IPS-15b (cell line): ENCODE results near the gene FCRLB.
"Not testable (repeated sequence)": the region's sequence is repeated elsewhere in the genome, so short reads cannot be mapped to it uniquely, and the experiment has no call there.

Source experiments
- H3K27me3 ChIP-seq: one replicate; pipeline ENCODE4 v1.6.1; 2013; ENCODE audit warnings: low read length; ENCODE audit not compliant: control insufficient read depth, insufficient read depth
- H3K36me3 ChIP-seq: one replicate; pipeline ENCODE4 v1.6.1; 2013; ENCODE audit warnings: low read length; ENCODE audit not compliant: control insufficient read depth, insufficient read depth
- H3K4me1 ChIP-seq: one replicate; pipeline ENCODE4 v1.6.1; 2013; ENCODE audit warnings: mild to moderate bottlenecking, low read length; ENCODE audit not compliant: control insufficient read depth, insufficient read depth
- H3K4me3 ChIP-seq: one replicate; pipeline ENCODE4 v1.5.1; 2013; ENCODE audit warnings: low read depth, low read length
- H3K9ac ChIP-seq: one replicate; pipeline ENCODE4 v1.6.1; 2013; ENCODE audit warnings: low read depth, mild to moderate bottlenecking, low read length
- H3K9me3 ChIP-seq: one replicate; pipeline ENCODE4 v1.6.1; 2013; ENCODE audit warnings: mild to moderate bottlenecking, low read length; ENCODE audit not compliant: control insufficient read depth, insufficient read depth

The FCRLB gene, protein sequence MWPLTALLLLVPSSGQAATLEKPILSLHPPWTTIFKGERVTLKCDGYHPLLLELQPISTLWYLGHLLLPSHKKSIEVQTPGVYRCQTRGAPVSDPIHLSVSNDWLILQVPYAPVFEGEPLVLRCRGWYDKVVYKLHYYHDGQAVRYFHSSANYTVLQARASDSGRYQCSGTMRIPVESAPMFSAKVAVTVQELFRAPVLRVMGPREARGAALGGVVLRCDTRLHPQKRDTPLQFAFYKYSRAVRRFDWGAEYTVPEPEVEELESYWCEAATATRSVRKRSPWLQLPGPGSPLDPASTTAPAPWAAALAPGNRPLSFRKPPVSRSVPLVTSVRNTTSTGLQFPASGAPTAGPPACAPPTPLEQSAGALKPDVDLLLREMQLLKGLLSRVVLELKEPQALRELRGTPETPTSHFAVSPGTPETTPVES

DNA sequence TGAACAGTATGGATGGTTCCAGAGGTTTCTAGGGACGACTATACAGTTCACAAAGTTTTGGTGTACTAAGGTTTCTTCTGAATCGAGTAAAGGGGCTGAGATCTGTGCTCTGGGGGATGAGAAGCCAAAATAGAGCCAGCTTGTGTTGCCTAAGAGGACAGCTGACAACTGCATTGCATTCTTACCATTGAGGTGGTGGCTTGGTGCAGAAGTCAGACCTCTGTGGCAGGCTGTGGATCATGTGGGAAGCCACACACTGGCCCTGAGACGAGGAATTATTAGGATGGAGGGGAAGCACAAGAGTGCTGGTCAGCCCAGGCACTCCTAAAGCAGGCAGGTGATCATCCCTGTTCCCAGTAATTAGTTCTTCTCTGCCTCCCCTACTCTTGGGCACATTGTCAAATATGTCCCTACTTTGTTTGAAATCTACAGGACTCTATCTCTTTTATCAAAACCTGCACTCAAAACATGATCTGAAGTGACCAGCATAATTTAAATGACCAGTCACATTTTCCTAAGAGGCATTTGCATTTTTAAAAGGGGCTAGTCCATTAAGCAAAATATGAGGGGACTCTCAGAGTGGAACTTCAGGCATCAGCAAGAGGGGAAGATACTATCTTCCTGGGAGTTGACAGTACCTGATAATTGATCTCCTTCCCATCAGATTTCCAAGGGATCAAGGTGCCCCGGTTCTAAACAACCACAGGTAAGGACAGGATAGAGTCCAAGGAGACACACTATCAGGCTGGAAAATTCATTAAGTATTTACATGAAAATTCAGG lies at the start of gene FCRLB:
FCRLB (plus strand) TSS at position 589 of the 782 bp plus-strand sequence. CDS start 1,129 bp downstream, outside the sequence.
- H3K9me3 ChIP-seq = no peaks in the 10 kb centered on the region
- no peak within 1 kb of the TSS for H3K4me3 ChIP-seq
- no peaks in the 10 kb centered on the region for H3K4me1 ChIP-seq
- H3K27me3 ChIP-seq = peaks cover 40% of the 10 kb centered on the region
- no peak within 1 kb of the TSS for H3K9ac ChIP-seq
- H3K36me3 ChIP-seq = no peaks in the 10 kb centered on the region

DNA sequence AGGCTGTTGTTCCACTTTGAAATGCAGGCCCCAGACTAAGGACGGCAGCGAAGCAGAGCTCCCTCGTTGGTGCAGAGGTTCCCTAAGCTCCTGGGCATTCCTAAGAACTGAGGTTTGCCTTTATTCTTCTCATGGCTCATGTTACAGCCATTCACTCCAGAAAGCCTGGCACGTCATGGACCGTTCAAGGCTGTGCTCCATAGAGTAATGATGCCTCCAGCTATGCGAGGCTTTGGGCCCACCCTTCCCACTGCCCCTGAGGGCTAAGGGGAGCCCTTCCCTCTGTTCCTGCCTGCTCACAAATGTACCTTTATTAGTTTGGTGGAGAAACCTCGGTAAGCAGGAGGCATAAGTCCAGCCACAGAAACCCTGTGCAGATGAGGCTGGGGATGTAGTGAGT lies 47.9 kb upstream of the FCRLB start:
- not testable (repeated sequence) for H3K27me3 ChIP-seq, H3K36me3 ChIP-seq, H3K9me3 ChIP-seq, H3K9ac ChIP-seq, H3K4me3 ChIP-seq, H3K4me1 ChIP-seq

DNA sequence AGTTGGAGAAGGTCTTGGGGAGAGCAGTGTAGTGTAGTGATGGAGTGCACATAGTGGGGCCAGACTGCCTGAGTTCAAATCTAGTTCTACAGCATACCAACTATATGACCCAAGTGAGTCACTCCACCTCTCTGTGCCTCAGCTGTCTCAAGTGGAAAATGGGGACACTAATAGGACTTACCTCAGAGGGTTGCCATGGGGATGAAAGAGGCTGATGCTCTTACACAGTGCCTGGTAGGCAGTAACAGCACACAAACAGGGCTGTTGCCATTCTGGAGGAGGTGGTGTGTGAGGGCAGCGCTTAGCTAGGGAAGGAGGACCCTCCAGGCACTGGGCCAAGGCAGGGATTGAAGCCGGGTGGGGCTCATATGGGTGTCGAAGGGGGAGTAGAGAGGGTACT lies 46.9 kb upstream of the FCRLB start:
- not testable (repeated sequence) for H3K9ac ChIP-seq, H3K27me3 ChIP-seq, H3K4me3 ChIP-seq, H3K9me3 ChIP-seq, H3K36me3 ChIP-seq, H3K4me1 ChIP-seq

DNA sequence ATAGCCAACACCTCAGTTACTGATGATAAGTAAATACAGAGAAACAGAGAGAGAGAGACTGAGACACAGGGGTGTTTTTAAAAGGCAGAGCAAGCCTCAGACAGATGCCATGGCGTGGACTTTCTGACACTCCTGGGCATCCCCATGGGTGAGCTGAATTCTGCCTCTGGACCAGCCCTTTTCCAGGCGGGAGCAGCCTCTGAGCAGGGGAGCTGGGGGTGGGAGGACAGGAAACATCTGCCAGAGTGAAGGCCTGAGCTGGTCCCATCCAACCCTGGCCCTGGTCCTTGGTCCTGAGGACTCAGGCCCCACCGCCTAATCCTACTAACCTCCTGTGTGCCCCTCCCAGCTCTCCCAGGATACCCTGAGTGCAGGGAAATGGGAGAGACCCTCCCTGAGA lies 46.4 kb upstream of the FCRLB start:
- not testable (repeated sequence) for H3K36me3 ChIP-seq, H3K27me3 ChIP-seq, H3K9ac ChIP-seq, H3K4me3 ChIP-seq, H3K9me3 ChIP-seq, H3K4me1 ChIP-seq

DNA sequence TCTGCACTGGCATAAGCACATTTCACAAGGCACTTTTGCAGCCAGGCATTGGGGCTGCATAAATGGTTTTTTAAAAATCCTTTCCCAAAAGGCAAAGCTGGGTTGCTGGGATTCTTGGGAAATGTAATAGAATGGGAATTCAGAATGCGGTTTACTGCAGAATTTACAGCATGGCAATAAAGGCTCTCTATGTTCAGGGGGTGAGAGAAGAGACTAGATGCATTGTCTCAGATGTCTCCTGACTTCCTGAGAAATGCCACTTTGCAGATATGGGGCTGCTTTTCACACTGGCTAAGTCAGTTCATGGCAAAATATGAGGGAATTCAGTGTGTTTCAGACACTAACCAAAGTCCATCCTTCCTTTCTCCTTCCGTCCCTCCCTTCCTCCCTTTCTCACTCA lies 44.9 kb upstream of the FCRLB start:
- Histone ChIP-seq H3K36me3 (no peaks in the 10 kb centered on the region), H3K27me3 (no peaks in the 10 kb centered on the region), H3K4me3 (no peak overlapping the region), H3K9ac (no peak overlapping the region), H3K9me3 (no peaks in the 10 kb centered on the region), H3K4me1 (no peaks in the 10 kb centered on the region)

DNA sequence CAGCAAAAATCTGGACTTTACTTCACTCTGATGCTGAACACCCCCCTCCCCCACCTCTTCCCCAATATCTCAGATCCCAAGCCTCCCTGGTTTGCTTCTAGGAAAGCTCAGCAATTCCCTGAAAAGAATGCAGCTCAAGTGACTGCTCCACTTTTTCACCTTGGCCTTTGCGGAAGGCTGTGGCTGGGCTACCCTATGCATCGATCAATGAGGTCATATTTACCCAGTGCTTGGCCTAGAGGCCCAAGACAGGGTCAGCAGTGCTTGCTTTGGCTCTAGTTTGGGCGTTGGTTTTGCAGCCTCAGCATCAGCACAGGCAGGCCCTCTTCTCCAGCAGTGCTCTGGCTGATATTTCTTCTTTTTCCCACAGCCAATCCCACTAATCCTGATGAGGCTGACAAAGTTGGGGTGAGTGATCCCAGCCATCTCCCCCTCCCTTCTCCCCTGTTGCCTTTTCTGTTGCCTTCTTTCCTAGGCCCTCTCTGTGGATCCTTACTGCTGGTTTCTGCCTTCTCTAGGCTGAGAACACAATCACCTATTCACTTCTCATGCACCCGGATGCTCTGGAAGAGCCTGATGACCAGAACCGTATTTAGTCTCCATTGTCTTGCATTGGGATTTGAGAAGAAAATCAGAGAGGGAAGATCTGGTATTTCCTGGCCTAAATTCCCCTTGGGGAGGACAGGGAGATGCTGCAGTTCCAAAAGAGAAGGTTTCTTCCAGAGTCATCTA lies 44.2 kb upstream of the FCRLB start:
- Histone ChIP-seq H3K27me3 (no peaks in the 10 kb centered on the region), H3K9ac (no peak overlapping the region), H3K4me1 (no peaks in the 10 kb centered on the region), H3K4me3 (no peak overlapping the region), H3K36me3 (no peaks in the 10 kb centered on the region), H3K9me3 (no peaks in the 10 kb centered on the region)

DNA sequence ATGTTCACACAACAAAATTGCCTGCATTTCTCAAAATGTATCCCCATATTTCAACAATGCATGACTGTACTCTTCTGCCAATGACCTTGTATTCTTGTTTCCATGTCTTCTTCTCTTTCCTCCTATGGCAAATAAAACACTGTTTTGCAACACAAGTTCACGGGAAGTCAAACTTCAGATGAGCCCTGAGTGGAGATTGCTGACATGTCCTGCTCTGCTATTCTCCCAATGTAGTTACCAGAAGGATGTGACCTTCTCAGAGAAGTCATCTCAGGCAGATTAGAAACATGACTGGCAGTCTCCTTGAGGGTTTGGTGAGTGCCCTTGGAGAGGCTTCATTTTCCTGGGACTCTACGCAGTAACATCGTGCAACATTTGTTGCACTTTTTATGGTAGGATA lies 42.8 kb upstream of the FCRLB start:
- H3K9me3 ChIP-seq = no peaks in the 10 kb centered on the region
- H3K36me3 ChIP-seq = no peaks in the 10 kb centered on the region
- no peak overlapping the region for H3K4me3 ChIP-seq
- H3K27me3 ChIP-seq = no peaks in the 10 kb centered on the region
- no peaks in the 10 kb centered on the region for H3K4me1 ChIP-seq
- no peak overlapping the region for H3K9ac ChIP-seq

DNA sequence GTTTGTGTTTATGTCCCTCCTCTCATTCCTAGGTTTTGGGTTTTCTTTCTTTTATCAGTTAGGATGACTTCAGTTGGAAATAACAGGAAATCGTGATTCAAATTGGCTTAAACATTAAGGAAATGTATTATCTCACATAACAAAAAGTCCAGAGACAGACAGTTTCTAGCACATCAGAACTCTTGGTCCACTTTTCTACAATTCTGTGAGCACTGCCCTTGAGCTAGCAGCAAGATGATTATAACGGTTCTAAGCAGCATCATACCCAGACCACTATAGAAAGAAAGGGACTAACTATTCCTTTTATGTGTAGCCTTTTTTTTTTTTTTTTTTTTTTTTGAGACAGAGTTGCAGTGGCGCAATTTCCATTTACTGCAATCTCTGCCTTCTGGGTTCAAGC lies 39.5 kb upstream of the FCRLB start:
- H3K9ac ChIP-seq = no peak overlapping the region
- no peak overlapping the region for H3K4me3 ChIP-seq
- H3K4me1 ChIP-seq = no peaks in the 10 kb centered on the region
- H3K36me3 ChIP-seq = no peaks in the 10 kb centered on the region
- H3K27me3 ChIP-seq = no peaks in the 10 kb centered on the region
- no peaks in the 10 kb centered on the region for H3K9me3 ChIP-seq

DNA sequence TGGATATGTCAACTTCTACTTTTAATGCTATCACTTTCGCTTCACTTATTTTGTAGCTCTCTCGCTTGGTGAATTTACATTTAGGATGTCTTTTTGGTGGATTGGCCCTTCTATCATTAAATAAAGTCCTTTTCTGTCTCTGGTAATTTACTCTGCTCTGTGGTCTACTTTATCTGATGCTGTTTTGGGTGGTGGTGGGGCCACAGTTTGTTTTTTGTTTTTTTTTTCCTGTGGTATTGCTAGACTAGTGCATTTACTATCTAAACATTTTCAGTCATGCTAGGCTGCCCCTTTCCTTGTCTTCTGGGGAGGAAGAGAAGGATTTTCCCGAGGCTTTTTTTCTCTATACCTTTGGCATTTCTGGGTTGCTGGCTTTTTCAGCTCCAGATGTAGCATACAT lies 32.4 kb upstream of the FCRLB start:
- Histone ChIP-seq H3K9ac (no peak overlapping the region), H3K4me3 (no peak overlapping the region), H3K27me3 (no peaks in the 10 kb centered on the region), H3K36me3 (no peaks in the 10 kb centered on the region), H3K4me1 (no peaks in the 10 kb centered on the region), H3K9me3 (no peaks in the 10 kb centered on the region)

DNA sequence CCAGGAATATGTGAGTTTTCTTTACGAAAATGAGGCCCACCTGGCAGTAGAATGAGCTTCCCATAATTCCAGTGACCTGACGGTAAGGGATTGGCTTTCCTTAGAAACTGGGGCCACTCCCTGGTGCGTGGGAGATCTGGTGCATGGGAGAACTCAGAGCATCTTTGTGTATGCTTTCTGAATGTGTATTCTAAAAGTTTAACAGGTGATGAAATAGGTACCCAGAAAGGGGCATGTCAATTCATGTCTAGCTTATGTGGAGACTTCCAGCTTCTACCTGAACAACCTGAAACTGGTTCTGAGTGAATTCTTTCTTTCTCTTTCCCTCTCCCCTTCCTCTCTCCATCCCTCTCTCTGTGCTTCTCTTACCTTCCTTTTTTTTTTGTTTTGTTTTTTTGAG lies 29.5 kb upstream of the FCRLB start:
- Histone ChIP-seq H3K9me3 (no peaks in the 10 kb centered on the region), H3K4me3 (no peak overlapping the region), H3K9ac (no peak overlapping the region), H3K36me3 (no peaks in the 10 kb centered on the region), H3K4me1 (no peaks in the 10 kb centered on the region), H3K27me3 (no peaks in the 10 kb centered on the region)

DNA sequence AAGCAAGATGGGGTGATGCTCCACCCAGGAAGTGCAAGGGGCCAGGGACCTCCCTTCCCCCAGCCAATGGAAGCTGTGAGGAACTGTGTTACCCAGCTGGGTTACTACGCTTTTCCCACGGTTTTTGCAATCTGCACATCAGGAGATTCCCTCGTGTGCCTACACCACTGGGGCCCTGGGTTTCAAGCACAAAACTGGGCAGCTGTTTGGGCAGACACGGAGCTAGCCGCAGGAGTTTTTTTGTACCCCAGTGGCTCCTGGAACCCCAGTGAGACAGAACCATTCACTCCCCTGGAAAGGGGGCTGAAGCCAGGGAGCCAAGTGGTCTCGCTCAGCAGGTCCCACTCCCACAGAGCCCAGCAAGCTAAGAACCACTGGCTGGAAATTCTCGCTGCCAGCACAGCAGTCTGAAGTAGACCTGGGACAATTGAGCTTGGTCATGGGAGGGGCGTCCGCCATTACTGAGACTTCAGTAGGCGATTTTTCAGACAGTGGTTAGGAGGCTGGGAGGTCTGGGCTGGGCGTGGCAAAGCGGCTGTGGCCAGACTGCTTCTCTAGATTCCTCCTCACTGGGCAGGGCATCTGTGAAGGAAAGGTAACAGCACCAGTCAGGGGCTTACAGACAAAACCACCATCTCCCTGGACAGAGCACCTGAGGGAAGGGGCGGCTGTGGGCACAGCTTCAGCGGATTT lies 28.2 kb upstream of the FCRLB start:
- H3K4me3 ChIP-seq, H3K4me1 ChIP-seq, H3K9me3 ChIP-seq, H3K36me3 ChIP-seq, H3K9ac ChIP-seq, H3K27me3 ChIP-seq: not testable (repeated sequence)
